Mesenchymal stem cell (in vitro differentiated cells and primary cell): ENCODE data around the gene EXOC8.

ENCODE experiments used
- DNase-seq: peaks from one replicate; pipeline ENCODE4 v3.0.0-alpha.2; 2013
- H2AFZ ChIP-seq: one replicate; pipeline ENCODE4 v1.6.1; 2013; ENCODE audit warnings: low read depth, mild to moderate bottlenecking, control low read depth, inconsistent platforms, low read length, moderate library complexity
- H2AK5ac ChIP-seq: 2 replicates; pipeline ENCODE4 v1.6.1; 2013; ENCODE audit warnings: low read length, moderate library complexity, mild to moderate bottlenecking, inconsistent platforms; ENCODE audit not compliant: severe bottlenecking
- H2BK120ac ChIP-seq: one replicate; pipeline ENCODE4 v1.6.1; 2013; ENCODE audit warnings: low read depth, mild to moderate bottlenecking, inconsistent platforms, low read length, moderate library complexity
- H2BK12ac ChIP-seq, 2 experiments: one replicate each; pipeline ENCODE4 v1.6.1; 2013; ENCODE audit warnings: inconsistent platforms in 2 of 2, low read length in 2 of 2, mild to moderate bottlenecking in 2 of 2, moderate library complexity in 2 of 2, control low read depth in 1 of 2
- H2BK15ac ChIP-seq: one replicate; pipeline ENCODE4 v1.6.1; 2013; ENCODE audit warnings: mild to moderate bottlenecking, low read depth, inconsistent platforms; ENCODE audit not compliant: poor library complexity, severe bottlenecking
- H2BK5ac ChIP-seq: 2 replicates; pipeline ENCODE4 v1.6.1; 2013; ENCODE audit warnings: low read depth, mild to moderate bottlenecking, low read length, control low read depth, inconsistent platforms; ENCODE audit not compliant: poor library complexity, severe bottlenecking
- H3K14ac ChIP-seq, 2 experiments: one replicate each; pipeline ENCODE4 v1.6.1; 2013; ENCODE audit warnings: inconsistent platforms in 2 of 2, low read length in 2 of 2, control low read depth in 1 of 2, mild to moderate bottlenecking in 1 of 2, moderate library complexity in 1 of 2
- H3K18ac ChIP-seq, 2 experiments: one replicate each; pipeline ENCODE4 v1.6.1; 2013; ENCODE audit warnings: inconsistent platforms in 2 of 2, low read length in 2 of 2, control low read depth in 1 of 2, low read depth in 1 of 2, mild to moderate bottlenecking in 1 of 2
- H3K23ac ChIP-seq, 2 experiments: one replicate each; pipeline ENCODE4 v1.6.1; 2013; ENCODE audit warnings: inconsistent platforms in 2 of 2, low read length in 2 of 2, mild to moderate bottlenecking in 2 of 2, moderate library complexity in 2 of 2, control low read depth in 1 of 2
- H3K27ac ChIP-seq: 2 replicates; pipeline ENCODE4 v1.5.1; 2013; ENCODE audit warnings: mild to moderate bottlenecking, moderate library complexity, low read length, control low read depth, inconsistent platforms; ENCODE audit not compliant: poor library complexity, severe bottlenecking
- H3K27me3 ChIP-seq, 2 experiments: 2 replicates each; pipeline versions ENCODE4 v1.6.1 to v1.7.0; 2013; ENCODE audit warnings: low read length in 2 of 2, mild to moderate bottlenecking in 2 of 2, moderate library complexity in 2 of 2, control low read depth in 1 of 2, inconsistent platforms in 1 of 2; ENCODE audit not compliant: control insufficient read depth in 1 of 2, insufficient read depth in 1 of 2
- H3K36me3 ChIP-seq, 2 experiments: 2 replicates each; pipeline versions ENCODE4 v1.6.1 to v1.7.0; 2013; ENCODE audit warnings: low read length in 2 of 2, control low read depth in 1 of 2, inconsistent platforms in 1 of 2, low read depth in 1 of 2, mild to moderate bottlenecking in 1 of 2; ENCODE audit not compliant: insufficient read depth in 2 of 2, control insufficient read depth in 1 of 2
- H3K4ac ChIP-seq, 2 experiments: one replicate each; pipeline ENCODE4 v1.6.1; 2013; ENCODE audit warnings: inconsistent platforms in 2 of 2, low read length in 2 of 2, mild to moderate bottlenecking in 2 of 2, moderate library complexity in 2 of 2, control low read depth in 1 of 2, low read depth in 1 of 2
- H3K4me1 ChIP-seq: 2 replicates; pipeline ENCODE4 v1.6.1; 2013; ENCODE audit warnings: low read depth, low read length, control low read depth; ENCODE audit not compliant: control insufficient read depth, insufficient read depth
- H3K4me2 ChIP-seq: 2 replicates; pipeline ENCODE4 v1.6.1; 2013; ENCODE audit warnings: low read length, mild to moderate bottlenecking, inconsistent platforms; ENCODE audit not compliant: poor library complexity, severe bottlenecking
- H3K4me3 ChIP-seq, 2 experiments: 2 replicates each; pipeline versions ENCODE4 v1.5.1 to v1.7.0; 2013; ENCODE audit warnings: low read length in 2 of 2, mild to moderate bottlenecking in 2 of 2, control low read depth in 1 of 2, low read depth in 1 of 2; ENCODE audit not compliant: insufficient read depth in 1 of 2
- H3K79me1 ChIP-seq: replicated peaks from 2 replicates; pipeline ENCODE4 v1.6.1; 2013; ENCODE audit warnings: mild to moderate bottlenecking, control low read depth, low read length, inconsistent platforms; ENCODE audit not compliant: poor library complexity, severe bottlenecking
- H3K9ac ChIP-seq: 2 replicates; pipeline ENCODE4 v1.7.0; 2013; ENCODE audit warnings: mild to moderate bottlenecking, low read length, moderate library complexity
- H3K9me3 ChIP-seq: 2 replicates; pipeline ENCODE4 v1.7.0; 2013; ENCODE audit warnings: mild to moderate bottlenecking, low read length; ENCODE audit not compliant: control insufficient read depth
- H4K8ac ChIP-seq: one replicate; pipeline ENCODE4 v1.6.1; 2013; ENCODE audit warnings: inconsistent platforms, mild to moderate bottlenecking, low read length, moderate library complexity
- H4K91ac ChIP-seq: one replicate; pipeline ENCODE4 v1.6.1; 2013; ENCODE audit warnings: mild to moderate bottlenecking, low read length, inconsistent platforms
- whole genome bisulfite sequencing: methylation state at CpG from one replicate; pipeline ENCODE4 v1.1.7; 2013; ENCODE audit warnings: mixed read lengths; 5-methylcytosine and 5-hydroxymethylcytosine counted together

EXOC8 gene

DNA sequence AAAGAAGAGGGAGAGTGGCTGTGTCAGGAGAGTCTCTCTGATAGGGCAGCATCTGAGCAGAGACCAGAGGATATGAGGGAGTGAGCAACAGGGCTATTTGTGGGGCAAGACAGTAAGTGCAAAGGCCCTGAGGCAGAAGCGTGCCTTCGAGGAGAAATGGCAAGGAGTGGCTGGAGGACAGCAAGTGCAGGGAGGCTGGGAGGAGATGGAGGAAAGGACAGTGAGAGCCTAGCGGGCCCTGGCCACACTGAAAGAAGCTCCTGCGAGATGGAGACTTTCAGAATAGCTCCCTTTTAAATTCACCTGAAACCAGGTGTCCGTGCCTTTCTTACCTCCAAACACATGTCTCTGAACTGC, 25.2 kb downstream of the EXOC8 start:
- Histone ChIP-seq H2BK120ac (no peak overlapping the region), H2BK12ac (no peak overlapping the region), H2AFZ (no peak overlapping the region), H2AK5ac (no peak overlapping the region), H2BK5ac (no peak overlapping the region), H3K14ac (no peak overlapping the region), H3K36me3 (no peaks in the 10 kb centered on the region), H3K4me3 (no peak overlapping the region), H3K23ac (no peak overlapping the region), H3K9ac (no peak overlapping the region), H3K79me1 (no peaks in the 10 kb centered on the region), H3K27ac (no peak overlapping the region), H3K4me2 (no peak overlapping the region), H4K8ac (no peak overlapping the region), H3K27me3 (no peaks in the 10 kb centered on the region), H3K4ac (no peak overlapping the region), H3K4me1 (no peaks in the 10 kb centered on the region), H3K18ac (no peak overlapping the region), H4K91ac (no peak overlapping the region), H3K9me3 (no peaks in the 10 kb centered on the region), H2BK15ac (no peak overlapping the region)
- WGBS: 80% methylated on average over 4 of the region's 5 CpGs
- no peak for DNase-seq

DNA sequence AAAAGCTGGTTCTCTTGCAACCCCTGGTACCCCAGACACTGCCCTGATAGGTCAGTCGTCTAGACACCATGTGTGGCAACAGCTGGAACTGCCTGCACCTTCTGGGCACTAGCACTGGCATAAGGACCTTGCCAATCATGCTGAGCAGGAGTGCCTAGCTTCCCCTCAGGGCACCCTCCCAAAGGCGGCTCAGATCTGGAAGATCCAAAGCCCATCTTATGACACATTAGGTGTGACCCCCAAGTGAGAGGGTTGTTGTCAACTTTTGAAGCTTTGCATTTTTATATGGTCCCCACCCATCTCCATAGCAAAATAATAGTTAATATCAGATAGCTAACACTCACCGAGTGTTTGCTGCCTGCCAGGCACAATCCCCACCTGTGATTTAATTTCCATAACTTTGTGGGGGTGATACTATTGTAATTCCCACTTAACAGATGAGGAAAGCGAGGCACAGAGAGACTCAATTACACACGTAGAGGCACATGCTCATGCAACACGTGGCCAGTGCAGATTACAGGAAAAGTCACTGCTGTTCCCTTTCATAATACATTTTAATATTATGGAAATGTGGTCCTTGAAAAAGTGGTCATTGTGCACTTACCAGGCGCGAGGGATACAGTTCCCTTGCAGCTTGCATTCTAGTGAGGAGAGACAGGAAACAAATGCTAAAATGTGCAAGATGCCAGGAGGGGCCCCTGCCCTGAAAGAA, 25.8 kb downstream of the EXOC8 start:
- Histone ChIP-seq H3K9ac (no peak overlapping the region), H2AK5ac (no peak overlapping the region), H3K27ac (no peak overlapping the region), H3K4me2 (no peak overlapping the region), H3K18ac (no peak overlapping the region), H2BK5ac (no peak overlapping the region), H2BK12ac (no peak overlapping the region), H3K23ac (no peak overlapping the region), H3K4me3 (no peak overlapping the region), H3K79me1 (no peaks in the 10 kb centered on the region), H4K8ac (no peak overlapping the region), H3K4ac (no peak overlapping the region), H3K14ac (no peak overlapping the region), H3K4me1 (no peaks in the 10 kb centered on the region), H2AFZ (no peak overlapping the region), H4K91ac (no peak overlapping the region), H3K36me3 (no peaks in the 10 kb centered on the region), H3K9me3 (no peaks in the 10 kb centered on the region), H3K27me3 (no peaks in the 10 kb centered on the region), H2BK120ac (no peak overlapping the region), H2BK15ac (no peak overlapping the region)
- 87% methylated on average over 7 of the region's 8 CpGs for WGBS
- DNase-seq: no peak

DNA sequence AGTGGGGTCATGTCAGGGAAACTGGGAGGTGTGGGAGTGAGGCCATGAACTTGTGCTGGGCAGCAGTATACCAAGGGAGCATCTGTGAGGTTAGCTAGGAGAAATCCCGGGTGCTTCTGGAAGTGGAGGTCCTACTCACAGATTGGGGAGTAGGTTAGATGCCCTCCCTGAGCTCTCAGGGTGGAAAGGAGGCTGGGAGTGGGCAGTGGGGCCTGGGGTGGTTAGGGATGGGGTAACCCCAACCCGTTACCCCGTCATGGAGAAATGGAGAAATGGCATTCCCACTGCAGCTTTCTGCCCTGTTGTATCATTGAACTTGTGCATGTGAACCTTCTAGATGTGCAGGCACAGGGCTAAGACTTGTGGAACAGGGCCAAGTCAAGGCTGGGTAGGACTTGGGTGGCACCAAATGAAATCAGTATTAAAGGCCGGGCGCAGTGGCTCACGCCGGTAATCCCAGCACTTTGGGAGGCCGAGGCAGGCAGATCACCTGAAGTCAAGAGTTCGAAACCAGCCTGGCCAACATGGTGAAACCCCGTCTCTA, 27.2 kb downstream of the EXOC8 start:
- no peak overlapping the region for H2BK120ac ChIP-seq
- no peaks in the 10 kb centered on the region for H3K4me1 ChIP-seq
- no peaks in the 10 kb centered on the region for H3K36me3 ChIP-seq
- no peak overlapping the region for H2BK5ac ChIP-seq
- H4K91ac ChIP-seq: no peak overlapping the region
- no peak overlapping the region for H3K27ac ChIP-seq
- no peak overlapping the region for H3K4me2 ChIP-seq
- no peak overlapping the region for H3K18ac ChIP-seq
- H3K23ac ChIP-seq: no peak overlapping the region
- no peak overlapping the region for H2AFZ ChIP-seq
- H2BK15ac ChIP-seq: no peak overlapping the region
- WGBS: 96% methylated on average over 10 of the region's 10 CpGs
- no peaks in the 10 kb centered on the region for H3K9me3 ChIP-seq
- H3K4ac ChIP-seq: no peak overlapping the region
- H3K9ac ChIP-seq: no peak overlapping the region
- H3K27me3 ChIP-seq: no peaks in the 10 kb centered on the region
- no peak overlapping the region for H3K4me3 ChIP-seq
- no peak overlapping the region for H4K8ac ChIP-seq
- no peak overlapping the region for H3K14ac ChIP-seq
- no peaks in the 10 kb centered on the region for H3K79me1 ChIP-seq
- H2BK12ac ChIP-seq: no peak overlapping the region
- DNase-seq: no peak
- H2AK5ac ChIP-seq: no peak overlapping the region

DNA sequence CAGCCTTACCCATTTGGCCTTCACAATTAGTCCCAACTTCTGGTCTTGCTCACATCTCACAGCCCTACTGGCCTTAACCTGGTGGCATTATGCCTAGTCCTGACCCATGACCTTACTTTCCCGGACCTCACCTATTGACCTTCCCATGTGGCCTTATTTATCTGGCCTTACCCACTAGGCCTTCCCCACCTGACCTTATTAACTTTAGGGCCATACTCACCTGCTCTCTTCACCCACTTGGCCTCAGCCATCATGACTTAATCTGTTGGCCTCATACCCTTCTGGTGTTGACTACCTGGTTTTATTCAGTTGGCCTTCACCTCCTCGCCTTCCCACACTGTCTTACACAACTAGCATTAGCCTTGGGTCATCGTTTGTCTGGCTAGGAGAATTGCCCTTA, 35.7 kb downstream of the EXOC8 start:
- Histone ChIP-seq H3K9ac (no peak overlapping the region), H3K4me1 (no peaks in the 10 kb centered on the region), H3K27ac (no peak overlapping the region), H4K91ac (no peak overlapping the region), H4K8ac (no peak overlapping the region), H2AFZ (no peak overlapping the region), H3K14ac (no peak overlapping the region), H2BK5ac (no peak overlapping the region), H2BK12ac (no peak overlapping the region), H3K79me1 (no peaks in the 10 kb centered on the region), H3K9me3 (no peaks in the 10 kb centered on the region), H3K18ac (no peak overlapping the region), H3K4ac (no peak overlapping the region), H3K23ac (no peak overlapping the region), H2AK5ac (no peak overlapping the region), H2BK15ac (no peak overlapping the region), H3K36me3 (no peaks in the 10 kb centered on the region), H3K4me3 (no peak overlapping the region), H2BK120ac (no peak overlapping the region), H3K4me2 (no peak overlapping the region), H3K27me3 (no peaks in the 10 kb centered on the region)
- DNase-seq: no peak
- WGBS: 88% methylated on average over 3 of the region's 3 CpGs
